LNCaP clone FGC (cell line): ENCODE measurements around the gene SERPINA10.

Experiments used
- DNase-seq: peaks from one replicate; pipeline ENCODE4 v3.0.0-alpha.2; 2011; ENCODE audit warnings: low read depth
- H3K4me3 ChIP-seq: 2 replicates; pipeline ENCODE4 v1.5.1; 2011; ENCODE audit warnings: mild to moderate bottlenecking, low read depth, low read length, control low read depth
- CTCF ChIP-seq: IDR thresholded peaks from 2 replicates; pipeline ENCODE4 v1.5.1; 2012; ENCODE audit warnings: mild to moderate bottlenecking; ENCODE audit not compliant: control insufficient read depth, insufficient read depth; ENCODE audit errors: extremely low read depth

The SERPINA10 gene

GRCh38 chr14:94334872-94335271 is 41.8 kb upstream of the SERPINA10 start:
- no peak overlapping the region for H3K4me3 ChIP-seq
- DNase-seq = no peak
- TF ChIP-seq CTCF = no peak

- no peak for TF ChIP-seq CTCF
- no peak overlapping the region for H3K4me3 ChIP-seq
- DNase-seq = no peak
These were observed 39.5 kb upstream of the SERPINA10 start for GRCh38 chr14:94332587-94332986.

GRCh38 chr14:94332063-94332583 is 39.1 kb upstream of the SERPINA10 start:
- TF ChIP-seq CTCF = no peak
- no peak overlapping the region for H3K4me3 ChIP-seq
- DNase-seq = no peak

GRCh38 chr14:94331462-94331861 is 38.4 kb upstream of the SERPINA10 start:
- no peak overlapping the region for H3K4me3 ChIP-seq
- no peak for DNase-seq
- TF ChIP-seq CTCF = no peak

- H3K4me3 ChIP-seq = no peak overlapping the region
These were observed 37.8 kb upstream of the SERPINA10 start for GRCh38 chr14:94330857-94331256.

GRCh38 chr14:94330432-94330831 is 37.4 kb upstream of the SERPINA10 start:
- TF ChIP-seq CTCF = no peak
- H3K4me3 ChIP-seq = no peak overlapping the region
- no peak for DNase-seq

More at GRCh38 chr14:94330857-94331256, 37.8 kb upstream of the SERPINA10 start:
- no peak for DNase-seq
- TF ChIP-seq CTCF = no peak

GRCh38 chr14:94329857-94330256 is 36.8 kb upstream of the SERPINA10 start:
- H3K4me3 ChIP-seq = no peak overlapping the region
- DNase-seq = no peak
- no peak for TF ChIP-seq CTCF
